T-helper 17 cell (primary cell): ENCODE data around the gene SLC5A9. TPM values are rescaled to one million over a fixed set of nuclear protein-coding genes. Genes with fewer than 3 reads are reported as not detected.
A peak's percentile ranks its signal among the peaks of the same experiment; 100 is the strongest.

Experiments
- ATAC-seq: fragments of 150-1000 bp; cut with Tn5 transposase; 2 replicates; pipeline ENCODE4 v1.10.0; 2021; ENCODE audit warnings: mild to moderate bottlenecking, moderate library complexity
- DNase-seq, 3 donors: peaks; one replicate each; pipeline versions ENCODE4 v3.0.0 to v3.0.0-alpha.2; 2020 to 2021
- H3K9me3 ChIP-seq: one replicate; pipeline ENCODE4 v1.7.0; 2013; ENCODE audit warnings: low read length, mild to moderate bottlenecking; ENCODE audit not compliant: control insufficient read depth, poor library complexity, severe bottlenecking
- H3K27ac Mint-ChIP-seq: one replicate; pipeline ENCODE4 v1.8.0; 2022; ENCODE audit warnings: mild to moderate bottlenecking, moderate library complexity, mixed read lengths
- H3K27me3 Mint-ChIP-seq: one replicate; pipeline ENCODE4 v1.8.0; 2022; ENCODE audit warnings: mixed read lengths
- H3K36me3 Mint-ChIP-seq: one replicate; pipeline ENCODE4 v1.8.0; 2022; ENCODE audit warnings: low read depth, mixed read lengths
- H3K4me1 Mint-ChIP-seq: one replicate; pipeline ENCODE4 v1.8.0; 2022; ENCODE audit warnings: mild to moderate bottlenecking, mixed read lengths
- H3K4me3 Mint-ChIP-seq: one replicate; pipeline ENCODE4 v1.8.0; 2022; ENCODE audit warnings: mild to moderate bottlenecking, moderate library complexity, mixed read lengths
- total RNA-seq, 4 donors: library from RNA in 2 of 4; stranded (reverse) in 2 of 4; gene quantifications; one replicate each; pipeline ENCODE4 v1.2.3 and lab custom pipeline; 2022 to 2026

Gene SLC5A9
- total RNA-seq, 2 donors from 2014 or later, result not detected

DNA sequence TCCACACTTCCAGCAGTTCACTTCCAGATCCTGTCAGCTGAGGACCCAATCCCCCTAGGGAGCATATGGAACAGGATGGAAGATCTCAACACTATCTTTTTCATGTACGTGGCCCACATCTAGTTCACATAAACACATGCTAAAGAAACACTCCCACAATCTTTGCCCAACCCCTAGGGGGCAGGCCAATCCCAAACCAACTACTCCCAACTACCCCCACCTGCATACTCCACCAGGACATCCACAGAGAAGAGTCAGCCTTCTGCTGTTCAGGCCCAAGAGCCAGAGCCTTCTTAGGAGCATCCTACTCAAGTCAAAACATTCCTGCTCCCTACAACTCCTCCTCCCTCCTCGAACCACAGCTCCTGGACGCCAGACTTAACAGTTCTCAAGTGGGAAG lies 5.6 kb upstream of the SLC5A9 start:
- H3K4me1 Mint-ChIP-seq, result no peaks in the 10 kb centered on the region

DNA sequence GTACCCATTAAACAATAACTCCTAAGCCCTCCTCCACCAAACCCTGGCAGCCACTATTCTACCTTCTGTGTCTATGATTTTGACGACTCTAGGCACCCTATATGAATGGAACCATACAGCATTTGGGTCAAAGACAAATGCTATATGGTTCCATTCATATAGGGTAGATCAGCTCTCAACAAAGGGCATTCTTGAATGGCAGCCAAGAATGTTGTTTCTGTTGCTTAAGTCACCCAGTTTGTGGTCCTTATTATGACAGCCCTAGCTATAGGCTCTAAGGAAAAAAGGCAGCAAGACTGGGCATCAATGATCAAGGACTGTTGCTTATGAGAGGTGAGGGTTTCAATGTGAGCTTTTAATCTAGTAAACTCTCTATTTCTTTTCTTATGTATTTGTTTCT lies 4.7 kb upstream of the SLC5A9 start:
- ATAC-seq (no peak), DNase-seq (no peak)
- Mint-ChIP-seq H3K27me3 (peaks cover 44% of the 10 kb centered on the region), H3K4me3 (no peak overlapping the region), H3K36me3 (peaks cover 4% of the 10 kb centered on the region), H3K4me1 (no peaks in the 10 kb centered on the region), H3K27ac (no peak overlapping the region)
- H3K9me3 ChIP-seq, result no peaks in the 10 kb centered on the region

More for the DNA sequence above, 5.6 kb upstream of the SLC5A9 start:
- H3K4me3 Mint-ChIP-seq, result no peak overlapping the region
- peaks cover 4% of the 10 kb centered on the region for H3K36me3 Mint-ChIP-seq
- no peaks in the 10 kb centered on the region for H3K9me3 ChIP-seq
- no peak overlapping the region for H3K27ac Mint-ChIP-seq
- DNase-seq, result no peak
- ATAC-seq, result no peak
- H3K27me3 Mint-ChIP-seq, result peaks cover 45% of the 10 kb centered on the region

DNA sequence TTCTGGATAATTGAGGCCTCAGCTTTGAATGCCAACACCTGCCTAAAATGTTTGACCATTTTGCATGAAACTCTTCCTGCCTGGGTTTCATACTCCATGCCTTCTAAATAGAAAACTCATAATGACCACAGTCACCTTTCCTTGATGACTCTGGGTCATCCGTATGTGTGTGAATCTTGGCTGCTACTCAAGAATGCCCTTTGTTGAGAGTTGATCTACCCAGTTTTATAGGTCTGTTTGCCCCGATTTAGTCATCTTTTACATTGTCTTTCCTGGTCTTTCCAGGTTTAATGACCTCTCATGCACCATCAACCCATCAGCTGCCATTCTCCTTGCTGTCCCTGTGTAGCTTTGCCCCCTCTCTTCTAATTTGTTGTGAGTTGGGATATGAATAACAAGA lies 2.7 kb upstream of the SLC5A9 start:
- H3K4me3 Mint-ChIP-seq, result no peak overlapping the region
- ATAC-seq (no peak), DNase-seq (no peak)
- no peaks in the 10 kb centered on the region for H3K4me1 Mint-ChIP-seq
- H3K27ac Mint-ChIP-seq, result no peak overlapping the region
- no peaks in the 10 kb centered on the region for H3K36me3 Mint-ChIP-seq
- no peaks in the 10 kb centered on the region for H3K9me3 ChIP-seq
- peaks cover 31% of the 10 kb centered on the region for H3K27me3 Mint-ChIP-seq

DNA sequence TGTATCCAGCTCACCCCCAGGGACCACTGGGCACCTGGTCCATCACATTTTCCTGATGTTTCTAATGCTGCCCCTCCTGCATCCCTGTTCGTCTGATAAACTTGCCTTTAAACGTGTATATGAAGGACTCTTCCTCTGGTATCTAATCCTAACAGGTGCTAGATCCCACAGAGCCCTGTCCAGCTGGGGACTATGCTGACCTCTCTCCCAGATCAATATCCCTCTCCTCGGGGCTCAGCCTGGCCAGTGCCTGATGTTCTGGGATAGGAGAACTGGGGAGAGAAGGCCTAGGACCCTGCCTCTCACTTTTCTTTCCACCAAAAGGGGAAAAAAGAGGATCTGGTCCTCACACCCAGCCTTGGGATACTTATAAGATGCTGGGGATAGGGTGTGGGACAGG lies 1.4 kb upstream of the SLC5A9 start:
- H3K4me1 Mint-ChIP-seq, result peaks cover 4% of the 10 kb centered on the region
- no peak overlapping the region for H3K27ac Mint-ChIP-seq
- DNase-seq (no peak), ATAC-seq (no peak)
- H3K27me3 Mint-ChIP-seq, result peaks cover 23% of the 10 kb centered on the region
- no peaks in the 10 kb centered on the region for H3K9me3 ChIP-seq
- peak overlapping the region; percentile 7 for H3K4me3 Mint-ChIP-seq
- peaks cover 4% of the 10 kb centered on the region for H3K36me3 Mint-ChIP-seq

DNA sequence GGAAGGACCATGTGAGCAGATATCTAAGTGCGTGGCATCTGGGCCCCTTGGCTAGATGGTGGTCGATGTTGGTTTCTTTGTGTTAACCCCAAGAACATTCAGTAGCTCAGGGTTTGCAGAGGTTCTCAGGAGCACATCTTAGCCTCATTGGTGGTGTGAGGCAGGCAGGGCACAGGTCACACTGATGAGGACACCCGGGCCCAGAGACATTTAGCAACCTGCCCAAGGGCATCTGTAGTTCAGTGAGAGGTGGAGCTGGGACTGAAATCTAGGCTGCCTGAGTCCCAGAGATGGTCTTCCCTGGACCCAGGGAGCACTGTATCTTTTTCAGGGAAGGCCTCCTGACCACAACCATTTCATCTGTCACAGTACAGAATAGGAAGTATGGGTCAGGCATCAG lies 859 bp upstream of the SLC5A9 start:
- Mint-ChIP-seq H3K4me3 (no peak overlapping the region), H3K27ac (no peak overlapping the region), H3K4me1 (peaks cover 4% of the 10 kb centered on the region), H3K36me3 (peaks cover 4% of the 10 kb centered on the region), H3K27me3 (peaks cover 18% of the 10 kb centered on the region)
- H3K9me3 ChIP-seq, result no peaks in the 10 kb centered on the region
- ATAC-seq, result no peak
- no peak for DNase-seq

DNA sequence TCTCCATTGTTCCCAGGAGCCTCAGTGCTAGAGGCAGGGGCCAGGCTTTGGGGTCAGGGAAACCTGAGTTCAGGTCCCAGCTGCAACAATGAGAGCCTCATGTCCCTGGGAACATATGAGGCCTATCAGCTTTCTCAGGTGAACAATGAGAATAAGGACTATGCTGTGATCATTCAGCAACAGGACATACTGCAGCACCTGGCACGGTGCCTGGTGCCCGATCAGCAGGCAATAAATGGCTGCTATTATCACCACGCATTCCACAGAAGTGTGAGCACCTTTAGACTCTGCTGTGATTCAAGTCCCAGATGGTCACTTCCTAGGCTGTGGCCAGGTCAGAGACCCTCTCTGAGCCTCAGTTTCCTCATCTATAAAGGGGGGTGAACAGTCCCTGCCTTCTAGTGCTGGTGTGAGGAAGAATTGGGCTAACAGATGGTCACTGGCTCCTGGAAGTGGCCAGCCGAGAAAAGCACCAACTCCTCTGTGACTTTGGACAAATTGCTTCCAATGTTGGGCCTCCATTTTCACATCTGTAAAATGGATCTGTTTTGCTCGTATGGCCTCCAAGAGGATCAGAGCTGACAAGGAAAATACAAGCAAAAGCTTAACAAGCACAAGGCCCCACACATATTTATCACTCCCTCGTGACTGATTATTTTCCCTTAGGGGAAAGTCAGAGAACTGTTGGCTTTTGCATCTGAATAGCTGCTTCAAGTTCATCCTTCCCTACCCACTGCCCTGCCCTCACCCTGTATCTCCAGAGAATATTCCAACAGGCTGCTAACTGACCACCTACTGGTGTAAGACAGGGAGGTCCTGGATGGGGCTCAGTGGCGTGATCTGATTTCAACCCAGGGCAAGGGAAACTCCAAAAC lies 1.1 kb downstream of the SLC5A9 start:
- peaks cover 12% of the 10 kb centered on the region for H3K27me3 Mint-ChIP-seq
- no peak overlapping the region for H3K4me3 Mint-ChIP-seq
- DNase-seq (no peak), ATAC-seq (no peak)
- no peak overlapping the region for H3K27ac Mint-ChIP-seq
- H3K4me1 Mint-ChIP-seq, result peaks cover 7% of the 10 kb centered on the region
- H3K9me3 ChIP-seq, result no peaks in the 10 kb centered on the region
- peaks cover 4% of the 10 kb centered on the region for H3K36me3 Mint-ChIP-seq

DNA sequence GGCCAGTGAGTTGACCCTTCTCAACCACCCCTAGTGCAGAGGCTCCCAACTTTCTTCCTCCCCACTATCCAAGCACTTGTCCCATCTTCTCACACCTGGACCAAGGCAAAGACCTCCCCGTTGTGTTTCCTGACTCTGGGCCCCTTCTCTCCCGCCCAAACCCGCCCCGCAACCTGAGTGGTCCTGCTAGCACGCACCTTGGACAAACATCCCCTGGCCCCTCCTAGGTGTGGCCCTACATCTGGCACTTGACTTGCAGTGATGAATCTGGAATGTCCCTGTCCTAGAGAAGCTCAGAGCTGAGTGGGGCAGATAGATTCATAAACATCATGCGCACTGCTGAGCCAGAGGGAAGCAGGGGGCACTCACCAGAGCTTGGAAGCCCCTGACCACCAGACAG lies 2.3 kb downstream of the SLC5A9 start:
- ATAC-seq (no peak), DNase-seq (no peak)
- H3K4me3 Mint-ChIP-seq, result no peak overlapping the region
- peaks cover 4% of the 10 kb centered on the region for H3K36me3 Mint-ChIP-seq
- H3K9me3 ChIP-seq, result no peaks in the 10 kb centered on the region
- peaks cover 12% of the 10 kb centered on the region for H3K27me3 Mint-ChIP-seq
- peaks cover 7% of the 10 kb centered on the region for H3K4me1 Mint-ChIP-seq
- H3K27ac Mint-ChIP-seq, result no peak overlapping the region

DNA sequence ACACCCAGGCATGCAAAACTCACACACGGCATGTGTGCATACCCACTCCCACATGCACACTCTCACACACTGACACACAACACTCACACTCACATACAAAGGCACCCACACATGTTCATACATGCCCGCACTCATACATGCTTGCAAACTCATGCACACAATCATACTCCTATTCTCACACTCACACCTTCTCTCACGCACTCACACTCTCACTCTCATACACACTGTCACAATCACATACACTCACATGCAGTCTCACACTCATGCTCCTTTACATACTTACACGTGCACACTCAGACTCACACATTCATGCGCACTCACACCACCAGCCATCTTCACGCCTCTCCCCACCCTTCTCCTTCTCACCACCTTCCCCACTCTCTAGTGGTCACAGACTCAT lies 3.1 kb downstream of the SLC5A9 start:
- Mint-ChIP-seq H3K36me3 (peaks cover 4% of the 10 kb centered on the region), H3K4me1 (peaks cover 7% of the 10 kb centered on the region), H3K4me3 (no peak overlapping the region), H3K27me3 (peaks cover 12% of the 10 kb centered on the region), H3K27ac (no peak overlapping the region)
- DNase-seq (no peak), ATAC-seq (no peak)
- no peaks in the 10 kb centered on the region for H3K9me3 ChIP-seq

DNA sequence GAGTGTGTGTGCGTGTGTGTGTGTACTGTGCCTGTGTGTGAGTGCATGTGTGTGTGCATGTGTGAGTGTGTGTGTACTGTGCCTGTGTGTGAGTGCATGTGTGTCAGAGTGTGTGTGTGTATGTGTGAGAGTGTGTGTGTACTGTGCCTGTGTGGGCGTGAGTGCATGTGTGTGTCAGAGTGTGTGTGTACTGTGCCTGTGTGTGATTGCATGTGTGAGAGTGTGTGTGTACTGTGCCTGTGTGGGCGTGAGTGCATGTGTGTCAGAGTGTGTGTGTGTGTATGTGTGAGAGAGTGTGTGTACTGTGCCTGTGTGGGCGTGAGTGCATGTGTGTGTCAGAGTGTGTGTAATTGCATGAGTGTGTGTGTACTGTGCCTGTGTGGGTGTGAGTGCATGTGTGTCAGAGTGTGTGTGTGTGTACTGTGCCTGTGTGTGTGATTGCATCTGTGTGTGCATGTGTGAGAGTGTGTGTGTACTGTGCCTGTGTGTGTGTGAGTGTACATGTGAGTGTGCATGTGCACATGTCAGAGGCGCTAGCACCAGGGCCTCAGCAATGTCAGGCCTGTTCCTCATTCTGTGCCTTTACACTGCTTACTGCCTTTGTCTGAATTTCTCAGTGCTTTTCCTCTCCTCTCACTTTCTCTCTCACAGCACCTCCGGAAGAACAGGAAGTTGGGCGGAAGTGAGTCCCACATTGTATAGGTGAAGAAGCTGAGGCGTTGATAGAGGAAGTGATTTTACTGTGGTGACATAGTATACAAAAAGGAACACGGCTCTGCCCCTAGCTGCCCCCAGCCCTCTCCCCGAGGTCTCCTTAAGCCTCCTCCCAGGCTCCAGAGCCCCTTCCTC lies 4.9 kb downstream of the SLC5A9 start:
- peak; percentile 33 for ATAC-seq
- Mint-ChIP-seq H3K27me3 (peaks cover 8% of the 10 kb centered on the region), H3K36me3 (peaks cover 4% of the 10 kb centered on the region), H3K4me1 (peaks cover 7% of the 10 kb centered on the region), H3K4me3 (no peak overlapping the region), H3K27ac (no peak overlapping the region)
- H3K9me3 ChIP-seq, result no peaks in the 10 kb centered on the region
- DNase-seq, result no peak

DNA sequence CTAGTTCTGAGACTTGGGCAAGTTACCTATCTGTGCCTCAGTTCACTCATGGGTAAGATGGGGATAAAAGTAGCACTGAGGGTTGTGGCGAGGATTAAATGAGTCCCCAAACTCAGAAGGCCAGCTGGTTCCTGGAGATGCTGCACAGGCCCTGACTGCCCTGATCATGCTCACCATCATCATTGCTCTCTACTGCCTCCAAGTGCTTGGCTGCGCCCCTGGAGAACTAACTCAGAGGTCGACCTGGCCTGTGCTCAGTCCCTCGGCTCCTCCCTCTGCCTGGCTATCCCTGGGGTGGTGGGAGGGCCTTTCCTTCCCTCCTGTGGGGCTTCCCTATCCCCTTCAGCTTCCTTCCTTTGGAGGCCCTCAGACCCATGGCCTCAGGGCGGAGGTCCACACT lies 5.6 kb downstream of the SLC5A9 start:
- Mint-ChIP-seq H3K27ac (no peak overlapping the region), H3K4me1 (peaks cover 7% of the 10 kb centered on the region), H3K4me3 (no peak overlapping the region), H3K36me3 (peaks cover 4% of the 10 kb centered on the region), H3K27me3 (peaks cover under 1% of the 10 kb centered on the region)
- no peak for DNase-seq
- no peaks in the 10 kb centered on the region for H3K9me3 ChIP-seq
- no peak for ATAC-seq

DNA sequence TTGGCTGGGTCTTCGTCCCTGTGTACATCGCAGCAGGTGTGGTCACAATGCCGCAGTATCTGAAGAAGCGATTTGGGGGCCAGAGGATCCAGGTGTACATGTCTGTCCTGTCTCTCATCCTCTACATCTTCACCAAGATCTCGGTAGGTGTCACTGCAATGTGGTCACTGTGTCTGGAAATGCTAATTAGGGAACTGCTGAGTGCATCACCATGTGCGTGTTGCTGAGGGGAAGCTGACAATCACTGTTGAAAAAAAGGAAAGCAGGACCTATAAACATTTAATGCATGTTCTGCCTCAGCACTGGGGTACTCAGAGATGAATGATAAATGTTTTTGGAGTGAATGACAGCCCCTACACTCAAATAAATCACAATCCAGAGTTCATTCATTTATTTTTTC lies 6.8 kb downstream of the SLC5A9 start:
- no peaks in the 10 kb centered on the region for H3K27me3 Mint-ChIP-seq
- H3K9me3 ChIP-seq, result no peaks in the 10 kb centered on the region
- peaks cover 4% of the 10 kb centered on the region for H3K36me3 Mint-ChIP-seq
- ATAC-seq (no peak), DNase-seq (no peak)
- H3K4me3 Mint-ChIP-seq, result peak overlapping the region; percentile 26
- peaks cover 11% of the 10 kb centered on the region for H3K4me1 Mint-ChIP-seq
- no peak overlapping the region for H3K27ac Mint-ChIP-seq

DNA sequence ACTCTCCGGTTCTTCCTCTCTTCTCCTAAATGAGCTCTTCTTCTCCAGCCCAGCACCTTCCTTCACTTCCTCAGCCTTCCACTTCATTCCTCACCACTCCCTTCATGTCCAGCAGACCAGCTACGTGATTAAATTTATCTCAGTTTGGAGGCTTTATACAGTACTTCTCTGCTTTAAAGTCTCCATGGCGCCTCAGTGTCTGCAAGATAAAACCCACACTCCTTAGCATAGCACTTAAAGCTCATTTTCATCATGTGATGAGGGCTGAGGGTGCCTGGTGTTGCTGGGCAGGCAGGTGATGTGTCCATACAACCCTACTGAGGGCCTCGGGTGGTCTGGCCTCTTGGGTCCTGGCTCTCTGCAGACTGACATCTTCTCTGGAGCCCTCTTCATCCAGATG lies 7.7 kb downstream of the SLC5A9 start:
- Mint-ChIP-seq H3K27me3 (no peaks in the 10 kb centered on the region), H3K4me1 (peaks cover 11% of the 10 kb centered on the region), H3K27ac (no peak overlapping the region), H3K4me3 (no peak overlapping the region), H3K36me3 (peaks cover 4% of the 10 kb centered on the region)
- DNase-seq, result no peak
- H3K9me3 ChIP-seq, result no peaks in the 10 kb centered on the region
- no peak for ATAC-seq

DNA sequence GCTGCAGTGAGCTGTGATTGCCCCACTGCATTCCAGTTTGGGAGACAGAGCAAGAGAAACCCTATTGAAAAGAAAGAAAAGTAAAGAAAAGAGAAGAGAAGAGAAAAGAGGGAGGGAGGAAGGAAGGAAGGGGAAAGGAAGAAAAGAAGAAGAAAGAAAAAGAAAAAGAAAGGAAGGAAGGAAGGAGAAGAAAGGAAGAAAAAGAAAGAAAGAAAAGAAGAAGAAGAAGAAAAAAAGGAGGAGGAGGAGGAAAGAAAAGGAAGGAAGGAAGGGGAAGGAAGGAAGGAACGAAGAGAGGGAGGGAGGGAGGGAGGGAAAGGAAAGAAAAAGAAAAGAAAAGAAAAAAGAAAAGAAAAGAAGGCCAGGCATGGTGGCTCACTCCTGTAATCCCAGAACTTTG lies 10.2 kb downstream of the SLC5A9 start:
- Mint-ChIP-seq H3K4me1 (peaks cover 7% of the 10 kb centered on the region), H3K4me3 (no peak overlapping the region), H3K27ac (no peak overlapping the region), H3K36me3 (no peaks in the 10 kb centered on the region), H3K27me3 (peaks cover 3% of the 10 kb centered on the region)
- ATAC-seq (no peak), DNase-seq (no peak)
- no peaks in the 10 kb centered on the region for H3K9me3 ChIP-seq
